GM21717 (cell line): ENCODE data around the gene NDUFA11.

Experiments used
- ATAC-seq: cut with Tn5 transposase; IDR thresholded peaks from one replicate; pipeline ENCODE4 v1.9.1; 2021; ENCODE audit warnings: mild to moderate bottlenecking, moderate library complexity; ENCODE audit not compliant: unreplicated experiment

The NDUFA11 gene

DNA sequence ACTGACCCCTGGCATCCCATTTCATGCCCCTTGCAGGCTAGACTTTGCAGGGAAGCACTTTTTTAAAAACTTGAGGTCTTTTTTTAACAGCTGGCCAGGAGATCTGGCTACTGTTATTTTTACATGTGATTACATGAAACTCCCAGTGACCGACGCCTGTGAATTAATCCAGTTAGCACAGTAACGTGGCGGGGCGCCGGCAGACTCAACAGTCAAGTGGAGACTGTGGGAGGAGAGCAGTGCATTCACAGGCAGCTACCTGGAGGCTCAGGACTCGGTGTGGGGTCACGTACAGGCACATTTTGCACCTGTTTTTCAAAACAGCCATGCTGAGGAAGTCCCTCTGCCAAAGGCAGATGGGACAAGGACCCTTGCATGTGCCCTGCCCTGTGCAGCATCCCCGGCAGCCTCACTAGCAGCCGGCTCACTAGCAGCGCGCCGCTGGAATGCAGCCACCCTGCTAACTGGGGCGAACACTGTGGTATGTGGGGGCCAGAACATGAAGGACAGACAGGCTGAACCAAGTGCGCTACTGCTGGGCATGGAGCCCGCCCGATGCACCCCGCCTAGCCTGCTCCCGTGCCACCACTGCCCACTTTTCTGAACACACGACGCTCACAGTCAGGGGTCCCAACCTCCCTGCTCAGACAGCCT, 29.1 kb upstream of the NDUFA11 start:
- ATAC-seq = no peak

DNA sequence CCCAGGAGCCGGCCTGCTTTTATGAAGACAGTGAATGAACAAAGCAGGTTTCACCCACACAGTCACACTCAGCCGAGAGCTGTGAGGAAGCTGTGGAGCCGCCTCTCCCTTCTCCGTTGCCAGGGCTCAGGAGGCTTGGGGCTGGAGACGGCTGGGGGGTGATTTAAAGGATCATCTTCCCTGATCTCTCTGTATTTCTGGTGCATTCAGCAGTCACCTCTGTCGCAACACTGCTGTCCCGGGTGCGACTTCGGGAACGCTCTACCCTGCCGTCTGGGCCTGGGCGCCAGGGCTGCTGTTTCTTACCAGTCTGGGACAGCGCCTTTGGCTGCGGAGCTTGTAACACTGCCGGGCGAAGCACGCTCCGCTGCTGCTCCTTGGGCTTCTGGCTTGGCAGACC, 28.6 kb upstream of the NDUFA11 start:
- no peak for ATAC-seq

DNA sequence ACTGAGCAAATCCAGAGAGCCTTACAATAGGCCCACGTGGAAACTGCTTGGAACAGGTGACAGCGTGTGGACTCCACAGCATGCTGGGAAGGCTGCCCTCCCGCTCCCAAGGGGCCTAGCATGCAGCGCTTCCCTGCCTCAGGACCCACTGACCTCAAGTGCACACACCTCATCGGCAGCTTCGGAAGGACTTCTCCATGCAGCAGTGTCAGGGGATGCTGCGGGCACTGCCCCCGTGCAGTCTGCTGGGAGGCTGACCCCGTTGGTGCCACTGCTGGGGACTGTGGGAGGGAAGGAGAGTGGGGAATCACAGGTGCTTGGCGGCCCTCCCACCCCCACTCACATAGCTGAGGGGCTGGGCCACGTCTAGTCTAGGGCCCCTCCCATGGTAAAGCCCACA, 27.7 kb upstream of the NDUFA11 start:
- ATAC-seq = no peak

DNA sequence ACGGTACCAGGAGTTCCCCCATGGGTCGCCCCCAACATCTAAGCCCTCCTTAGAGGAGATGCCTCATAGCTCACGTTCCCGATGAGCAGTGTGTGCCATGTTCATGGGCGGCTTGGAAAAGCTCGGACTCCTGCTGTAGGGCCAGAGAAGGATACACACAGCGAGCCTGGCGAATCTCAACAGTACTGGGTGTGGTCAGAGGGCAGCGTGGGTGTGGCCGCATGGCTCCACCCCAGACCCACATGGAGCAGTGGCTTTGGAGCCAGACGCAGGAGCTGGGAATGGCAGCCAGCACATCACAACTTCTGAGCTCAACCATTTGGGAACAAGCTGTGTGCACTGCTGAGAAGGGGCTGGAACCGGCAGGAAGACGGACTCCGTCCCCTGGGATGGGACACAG, 26.0 kb upstream of the NDUFA11 start:
- no peak for ATAC-seq

DNA sequence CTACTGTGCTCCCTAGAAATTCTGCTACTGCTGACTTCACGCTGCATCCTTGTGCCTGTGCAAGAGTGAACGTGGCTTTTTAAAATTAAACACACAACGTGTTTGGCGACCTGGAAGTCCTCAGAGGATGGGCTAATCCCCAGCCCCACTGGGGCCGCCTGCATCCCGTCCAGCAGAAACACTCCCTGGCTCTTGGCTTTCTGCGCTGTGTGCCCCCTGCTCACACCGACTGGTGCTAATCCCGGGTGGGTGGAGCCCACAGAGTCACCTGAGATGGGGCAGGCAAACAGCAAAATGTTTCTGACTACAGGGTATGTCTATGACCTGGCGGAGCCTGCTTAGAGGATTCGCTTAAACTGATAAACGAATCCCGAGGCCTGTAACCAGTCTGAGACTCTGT, 25.6 kb upstream of the NDUFA11 start:
- no peak for ATAC-seq

DNA sequence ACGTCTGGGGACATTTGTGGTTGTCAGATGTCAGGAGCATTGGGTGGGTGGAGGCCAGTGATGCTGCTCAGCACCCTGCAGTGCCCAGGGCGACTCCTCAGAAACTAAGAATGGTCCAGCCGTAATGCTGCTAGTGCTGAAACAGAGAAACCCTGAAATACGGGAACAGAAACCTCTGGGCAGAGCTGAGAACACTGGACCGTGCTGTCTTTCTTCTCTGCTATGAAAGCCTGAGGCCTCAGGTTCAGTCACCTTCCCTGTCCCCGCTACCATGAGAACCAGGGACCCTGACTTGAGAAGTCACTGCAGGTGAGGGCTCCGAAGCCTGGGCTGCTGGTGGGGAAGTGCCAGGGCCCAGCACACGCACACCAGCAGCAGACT, 23.8 kb upstream of the NDUFA11 start:
- no peak for ATAC-seq

DNA sequence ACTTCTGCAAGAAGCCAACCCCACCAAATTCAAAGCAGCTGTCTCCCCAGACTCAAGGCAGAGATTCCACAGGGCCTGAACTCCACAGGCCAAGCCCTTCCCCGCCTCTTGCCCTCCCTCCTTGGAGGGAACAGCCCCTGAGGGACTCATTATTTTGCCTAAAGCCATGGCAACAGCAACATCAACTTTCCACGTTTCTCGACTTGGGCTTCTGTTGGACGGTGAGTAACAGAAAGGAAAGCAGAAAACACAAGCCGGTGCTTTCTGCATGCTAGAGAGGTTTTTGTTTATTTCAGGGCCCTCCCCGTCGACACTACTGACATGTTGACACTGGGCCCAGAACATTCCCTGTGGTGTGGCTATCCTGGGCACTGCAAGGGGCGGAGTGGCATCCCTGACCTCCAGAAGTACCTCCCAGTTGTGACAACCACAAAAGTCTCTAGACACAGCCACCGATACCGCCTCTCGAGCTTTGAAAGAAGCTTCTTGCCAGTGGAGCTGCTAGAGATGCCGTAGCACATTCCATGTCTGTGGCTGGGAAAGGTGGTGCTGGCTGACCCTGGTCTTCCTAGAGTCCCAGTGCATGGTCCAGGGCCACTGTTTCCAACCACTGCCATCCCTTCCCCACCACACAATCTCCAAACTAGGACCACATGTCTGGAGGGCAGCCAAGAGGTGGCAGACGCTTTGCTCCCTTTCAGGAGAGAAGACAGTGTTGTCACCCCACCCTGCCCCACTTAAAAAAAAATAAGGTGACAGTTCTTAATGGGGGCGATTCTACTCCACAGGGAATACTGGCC, 23.3 kb upstream of the NDUFA11 start:
- ATAC-seq = no peak

DNA sequence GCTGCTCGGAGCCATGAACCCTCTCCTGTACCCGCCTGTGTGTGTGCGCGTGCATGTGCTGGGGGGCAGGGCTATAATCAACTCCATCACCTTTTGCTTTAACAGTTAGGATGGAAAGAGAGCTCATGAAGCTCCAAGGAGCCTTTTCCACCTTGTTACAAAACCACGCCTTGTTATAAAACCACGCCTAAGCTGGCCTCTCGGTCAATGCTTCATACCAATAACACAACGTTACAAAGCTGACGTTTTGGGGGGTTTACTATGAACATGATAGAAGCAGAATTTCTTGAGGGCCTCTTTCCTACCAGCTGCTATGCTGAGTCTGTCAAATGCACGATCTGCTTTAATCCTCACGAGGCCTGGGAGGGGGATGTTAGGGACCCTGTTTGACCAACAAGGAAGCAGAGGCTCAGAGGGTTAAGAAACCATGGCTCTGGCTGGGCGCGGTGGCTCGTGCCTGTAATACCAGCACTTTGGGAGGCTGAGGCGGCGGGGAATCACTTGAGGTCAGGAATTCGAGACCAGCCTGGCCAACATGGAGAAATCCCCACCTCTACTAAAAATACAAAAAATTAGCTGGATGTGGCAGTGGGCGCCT, 22.3 kb upstream of the NDUFA11 start:
- no peak for ATAC-seq

DNA sequence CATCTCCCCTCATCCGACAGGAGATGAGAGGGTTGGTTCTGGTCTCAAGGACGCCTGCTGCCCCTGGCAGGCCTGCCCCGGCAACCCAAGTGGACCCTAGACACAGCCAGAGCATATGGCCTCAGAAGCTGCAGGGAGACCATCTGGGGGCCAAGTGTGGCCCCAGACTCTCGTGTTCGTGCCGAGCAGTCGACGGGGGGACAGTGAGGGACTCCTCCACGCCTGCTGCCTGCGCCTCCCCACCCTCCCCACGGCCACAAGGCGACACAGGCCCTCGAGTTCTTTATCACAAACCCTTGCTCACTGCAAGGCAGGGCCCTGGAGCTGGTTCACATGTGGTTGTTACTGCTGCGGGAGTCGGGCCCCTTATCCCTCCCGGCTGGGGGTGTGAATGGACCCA, 19.8 kb upstream of the NDUFA11 start:
- no peak for ATAC-seq

DNA sequence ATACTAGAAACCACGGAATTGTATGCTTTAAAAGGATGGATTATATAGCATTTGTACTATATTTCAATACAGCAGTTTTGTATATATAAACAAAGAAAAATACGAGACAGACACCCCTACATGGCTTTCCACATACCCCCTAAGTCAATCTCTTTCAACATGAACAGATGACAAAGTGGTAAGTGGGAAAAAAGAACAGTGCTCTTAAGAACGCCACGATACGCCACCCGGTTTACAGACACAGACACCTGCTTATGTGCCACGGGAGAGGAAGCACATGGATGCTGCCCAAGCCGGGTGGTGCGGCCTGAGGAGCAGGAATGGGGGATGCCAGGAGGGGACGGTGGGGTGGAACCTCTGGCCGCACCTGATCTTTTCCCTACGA, 18.6 kb upstream of the NDUFA11 start:
- ATAC-seq = no peak

DNA sequence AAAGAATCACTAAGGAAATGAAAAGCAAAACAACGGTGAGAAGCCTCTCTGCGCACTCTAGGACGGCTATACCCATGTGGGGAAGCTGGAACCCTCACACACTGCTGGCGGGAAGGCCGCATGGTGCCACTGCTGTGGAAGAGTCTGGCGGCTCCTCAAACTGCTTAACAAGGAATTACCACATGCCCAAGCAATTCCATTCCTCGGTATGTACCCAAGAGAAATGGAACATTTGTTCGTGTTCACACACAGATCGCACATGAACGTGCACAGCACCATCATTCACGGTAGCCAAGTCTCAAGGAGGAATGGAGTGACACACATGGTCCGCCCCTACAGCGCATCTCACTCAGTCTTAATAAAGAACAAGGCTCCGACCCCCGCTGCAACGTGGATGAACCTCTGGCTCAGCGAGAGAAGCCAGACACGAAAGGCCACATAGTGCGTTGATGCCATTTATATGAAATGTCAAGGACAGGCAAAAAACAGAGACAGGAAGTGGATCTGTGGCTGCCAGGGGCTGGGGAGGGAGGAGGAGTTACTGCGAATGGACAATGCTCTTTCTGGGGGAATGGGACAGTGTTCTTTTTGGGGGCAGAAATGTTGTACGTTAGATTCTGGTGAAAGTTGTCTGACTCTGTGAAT, 18.0 kb upstream of the NDUFA11 start:
- no peak for ATAC-seq

DNA sequence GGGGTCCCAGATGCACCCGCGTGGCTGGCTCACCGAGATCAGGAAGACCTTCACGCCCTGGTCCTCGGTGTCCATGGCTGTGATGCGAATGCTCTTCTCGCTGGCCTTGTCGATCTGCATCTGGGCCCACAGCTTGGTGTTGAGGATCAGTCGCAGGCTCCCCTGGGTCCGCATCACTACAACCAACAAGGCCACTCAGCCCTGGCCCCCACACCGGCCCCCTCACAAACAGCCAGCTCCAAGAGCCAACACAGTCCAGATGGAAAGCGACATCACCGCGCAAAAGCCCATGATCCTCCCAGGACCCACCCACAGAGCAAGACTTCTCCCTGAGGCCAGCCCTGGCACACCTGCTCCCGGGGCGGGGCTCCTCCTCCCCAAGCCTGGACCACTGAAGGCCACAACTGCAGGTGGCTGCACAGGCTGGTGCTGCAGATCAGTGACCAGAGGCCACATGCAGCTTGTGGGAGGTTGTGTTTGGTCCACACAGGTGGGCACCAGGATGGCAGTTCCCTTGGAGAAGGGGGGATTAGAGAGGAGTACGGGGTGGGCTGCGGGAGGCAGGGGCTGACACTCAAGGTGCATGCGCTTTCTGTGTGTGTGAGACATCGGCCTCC, 15.0 kb upstream of the NDUFA11 start:
- ATAC-seq = no peak

DNA sequence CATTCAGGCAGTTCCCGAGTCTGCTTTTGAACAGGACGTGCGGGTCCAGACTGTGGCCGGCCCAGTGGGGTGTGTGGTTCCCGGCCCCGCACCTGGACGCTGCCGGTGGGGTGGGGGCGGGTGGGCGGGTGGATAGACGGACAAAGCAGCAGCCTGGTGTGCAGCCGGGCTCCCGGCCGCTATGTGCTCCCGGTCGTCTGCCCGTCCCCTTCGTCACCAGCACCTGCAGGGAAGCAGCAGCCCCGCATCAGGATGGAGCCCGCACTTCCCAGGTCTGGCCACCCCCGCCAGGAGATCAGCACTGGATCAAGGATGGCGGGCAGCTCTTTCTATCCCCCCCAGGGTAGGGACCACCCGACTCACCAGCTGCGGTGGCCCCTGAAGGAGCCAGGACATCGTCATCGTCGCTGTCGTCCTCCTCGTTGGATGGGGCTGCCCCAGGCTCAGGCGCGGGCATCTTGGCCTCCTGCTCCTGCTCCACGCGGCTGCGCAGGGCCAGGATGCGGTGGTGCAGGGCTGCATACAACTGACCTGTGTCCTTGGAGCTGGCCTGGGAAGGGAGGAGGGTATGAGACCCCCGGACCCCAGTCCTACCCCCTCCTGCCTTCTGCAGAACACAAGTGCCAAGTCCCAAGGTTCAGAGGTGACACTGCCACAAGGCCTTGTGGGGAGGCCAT, 14.0 kb upstream of the NDUFA11 start:
- ATAC-seq = no peak

DNA sequence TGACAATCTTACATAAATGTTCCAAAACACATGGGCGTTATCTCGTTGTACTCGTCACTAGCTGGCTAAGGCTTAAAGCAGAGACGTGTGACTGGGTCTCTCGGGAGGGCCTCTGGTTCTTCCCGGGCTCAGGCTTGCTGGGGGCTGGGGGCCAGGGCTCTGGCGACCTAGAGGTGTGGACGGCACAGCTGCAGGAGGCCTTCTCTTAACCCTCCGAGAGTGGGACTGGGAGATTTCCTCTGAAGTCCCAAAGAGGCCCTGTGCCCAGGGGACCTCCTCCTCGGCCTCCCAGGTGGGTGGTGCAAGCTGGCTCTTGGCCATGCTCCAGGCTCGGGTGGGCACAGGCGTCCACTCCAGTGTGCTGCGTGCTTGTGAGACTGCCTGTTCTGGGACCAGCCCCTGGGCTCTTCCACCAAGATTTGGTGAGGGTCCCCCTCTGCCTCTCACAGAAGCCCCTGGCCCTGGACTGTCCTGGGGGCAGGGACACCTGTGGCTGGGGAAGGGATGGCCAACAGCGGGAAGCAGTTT, 12.7 kb upstream of the NDUFA11 start:
- no peak for ATAC-seq

DNA sequence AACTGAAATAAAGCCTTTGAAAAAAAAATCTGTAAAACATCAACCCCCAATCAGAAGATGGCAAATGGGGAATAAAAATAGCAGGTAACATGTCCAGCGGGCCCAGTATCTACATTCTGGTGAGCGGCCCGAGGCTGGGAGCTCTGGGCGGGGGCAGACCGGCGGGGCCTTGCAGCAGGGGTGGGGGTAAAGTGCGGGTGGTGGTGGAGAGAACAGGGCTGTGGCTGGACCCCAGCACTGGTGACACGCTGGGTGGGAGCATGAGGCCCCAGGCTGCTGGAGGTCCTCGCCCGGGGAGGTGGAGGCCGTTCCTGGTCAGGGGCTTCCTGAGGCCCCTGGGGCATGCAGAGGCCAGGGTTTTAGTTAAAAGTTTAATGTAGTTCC, 12.2 kb upstream of the NDUFA11 start:
- no peak for ATAC-seq

DNA sequence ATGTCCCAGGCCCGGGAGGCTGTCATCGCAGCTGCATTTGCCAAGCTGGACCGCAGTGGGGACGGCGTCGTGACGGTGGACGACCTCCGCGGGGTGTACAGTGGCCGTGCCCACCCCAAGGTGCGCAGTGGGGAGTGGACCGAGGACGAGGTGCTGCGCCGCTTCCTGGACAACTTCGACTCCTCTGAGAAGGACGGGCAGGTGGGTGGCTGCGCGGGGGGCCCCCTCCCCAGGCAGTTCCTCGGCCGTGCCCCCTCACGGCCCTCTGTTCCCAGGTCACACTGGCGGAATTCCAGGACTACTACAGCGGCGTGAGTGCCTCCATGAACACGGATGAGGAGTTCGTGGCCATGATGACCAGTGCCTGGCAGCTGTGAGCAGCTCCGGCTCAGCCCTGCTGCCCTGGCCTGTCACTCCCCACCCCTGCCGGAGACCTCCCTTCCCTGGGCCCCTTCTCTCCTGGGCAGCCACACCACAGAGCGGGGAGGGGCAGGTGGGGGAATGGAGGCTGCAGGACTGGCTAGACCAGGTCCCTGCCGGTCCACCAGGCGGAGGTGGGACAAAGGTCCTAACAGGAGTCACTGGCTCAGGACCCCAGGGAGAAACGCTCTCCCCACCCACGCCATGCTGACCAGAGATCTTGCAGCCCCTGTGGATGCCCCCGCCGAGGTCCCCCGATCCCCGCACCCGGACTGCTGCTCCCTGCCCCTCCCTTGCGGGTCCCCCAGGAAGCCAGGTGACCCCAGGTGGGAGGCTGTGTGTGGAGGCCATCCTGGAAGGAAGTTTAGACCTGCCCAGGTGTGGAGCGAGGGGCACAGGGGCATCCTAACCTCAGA, 11.6 kb upstream of the NDUFA11 start:
- no peak for ATAC-seq

DNA sequence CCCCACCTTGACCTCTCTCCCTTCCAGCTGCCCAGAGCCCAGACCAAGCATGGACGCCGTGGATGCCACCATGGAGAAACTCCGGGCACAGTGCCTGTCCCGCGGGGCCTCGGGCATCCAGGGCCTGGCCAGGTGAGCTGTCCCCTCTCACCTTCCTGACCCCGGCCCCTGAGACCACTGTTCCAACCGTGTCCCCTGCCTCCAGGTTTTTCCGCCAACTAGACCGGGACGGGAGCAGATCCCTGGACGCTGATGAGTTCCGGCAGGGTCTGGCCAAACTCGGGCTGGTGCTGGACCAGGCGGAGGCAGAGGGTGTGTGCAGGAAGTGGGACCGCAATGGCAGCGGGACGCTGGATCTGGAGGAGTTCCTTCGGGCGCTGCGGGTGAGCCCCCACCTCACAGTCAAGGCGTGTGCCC, 10.8 kb upstream of the NDUFA11 start:
- no peak for ATAC-seq

DNA sequence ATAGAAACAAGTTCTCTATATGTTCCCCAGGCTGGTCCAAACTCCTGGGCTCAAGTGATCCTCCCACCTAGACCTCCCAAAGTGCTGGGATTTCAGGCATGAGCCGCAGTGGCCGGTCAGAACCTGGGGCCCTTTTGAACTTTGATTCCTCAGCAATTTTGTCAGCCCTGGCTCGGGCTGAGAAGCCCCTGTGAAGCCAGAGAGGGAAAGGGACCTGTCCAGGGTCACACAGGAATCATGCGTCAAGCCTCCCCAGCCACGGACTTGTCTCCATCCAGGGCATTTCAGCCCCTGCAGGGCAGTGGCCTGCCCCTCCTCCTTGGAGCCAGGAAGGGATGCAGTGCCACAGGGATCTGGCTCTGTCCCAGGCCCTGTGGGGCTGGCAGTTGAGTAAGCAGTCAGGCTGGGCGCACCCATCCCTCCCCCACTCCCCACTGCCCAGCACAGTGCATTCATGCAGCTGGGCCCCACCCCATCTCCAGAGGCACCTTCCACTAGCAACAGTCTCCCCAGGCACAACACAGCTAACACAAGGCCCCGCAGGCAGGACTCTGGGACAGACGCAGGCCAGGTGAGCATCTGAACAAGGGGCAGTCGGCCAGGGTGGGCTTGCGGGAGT, 10.3 kb upstream of the NDUFA11 start, which contains the start of gene CAPS:
Gene CAPS, plus strand, starts transcription at position 516 of the 619 bp plus-strand sequence. CDS start 153 bp downstream, outside the sequence.
- no peak for ATAC-seq

DNA sequence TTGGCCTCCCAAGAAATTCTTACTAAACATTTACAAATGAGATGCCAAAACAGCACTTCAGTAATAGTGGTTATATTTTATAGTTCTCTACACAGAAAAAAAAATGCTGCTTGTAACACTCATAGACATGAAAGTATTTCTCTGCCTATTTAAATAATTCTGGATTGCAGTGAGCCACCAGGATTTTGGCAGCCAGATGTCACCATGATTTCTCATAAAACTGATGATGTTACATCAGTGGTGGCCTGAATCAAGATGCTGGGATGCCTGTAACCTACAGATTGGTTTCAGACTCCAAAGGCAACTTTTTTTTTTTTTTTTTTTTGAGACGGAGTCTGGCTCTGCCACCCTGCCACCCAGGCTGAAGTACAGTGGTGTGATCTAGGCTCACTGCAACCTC, 7.8 kb upstream of the NDUFA11 start:
- no peak for ATAC-seq
